Parathyroid adenoma (tissue), 2 donors: ENCODE measurements around the gene CREB3L2.
"Not testable (repeated sequence)": the region's sequence is repeated elsewhere in the genome, so short reads cannot be mapped to it uniquely, and the experiment has no call there.

ENCODE experiments used
- H2AFZ ChIP-seq: fragments of 300-600 bp; sonication (generic); one replicate; pipeline ENCODE4 v1.7.0; 2017; ENCODE audit warnings: antibody characterized with exemption, mild to moderate bottlenecking
- H3K27ac ChIP-seq: fragments of 300-600 bp; sonication (generic); one replicate; pipeline ENCODE4 v1.7.0; 2017
- H3K27me3 ChIP-seq: fragments of 300-600 bp; sonication (generic); one replicate; pipeline ENCODE4 v1.7.0; 2017; ENCODE audit warnings: low read length; ENCODE audit not compliant: control insufficient read depth, insufficient read depth
- H3K36me3 ChIP-seq: fragments of 300-600 bp; sonication (generic); one replicate; pipeline ENCODE4 v1.7.0; 2017; ENCODE audit warnings: low read length; ENCODE audit not compliant: control insufficient read depth, insufficient read depth
- H3K4me1 ChIP-seq: fragments of 300-600 bp; sonication (generic); one replicate; pipeline ENCODE4 v1.7.0; 2017; ENCODE audit warnings: control low read depth
- H3K4me2 ChIP-seq: fragments of 300-600 bp; sonication (generic); one replicate; pipeline ENCODE4 v1.7.0; 2017; ENCODE audit warnings: low read length
- H3K4me3 ChIP-seq: fragments of 300-600 bp; sonication (generic); one replicate; pipeline ENCODE4 v1.7.0; 2017; ENCODE audit warnings: low read depth, low read length
- H3K79me2 ChIP-seq: fragments of 300-600 bp; sonication (generic); one replicate; pipeline ENCODE4 v1.7.0; 2017; ENCODE audit warnings: control low read depth
- H3K9ac ChIP-seq: fragments of 300-600 bp; sonication (generic); one replicate; pipeline ENCODE4 v1.7.0; 2017; ENCODE audit warnings: mild to moderate bottlenecking
- H3K9me3 ChIP-seq: fragments of 300-600 bp; sonication (generic); one replicate; pipeline ENCODE4 v1.7.0; 2017; ENCODE audit warnings: low read length; ENCODE audit not compliant: control insufficient read depth
- TF ChIP-seq, protein P1 (sequence below): fragments of 300-600 bp; sonication (generic); IDR thresholded peaks from one replicate; pipeline ENCODE4 v1.7.0; 2017; ENCODE audit warnings: antibody characterized with exemption, mild to moderate bottlenecking
- donor health status: primary hyperparathyroidism.

The CREB3L2 gene

GRCh38 chr7:137932881-137933269 lies 69.0 kb downstream of the CREB3L2 start:
- Histone ChIP-seq H3K4me1 (peaks cover 31% of the 10 kb centered on the region), H3K27ac (peak overlapping the region; percentile 58), H3K9me3 (no peaks in the 10 kb centered on the region), H3K9ac (no peak overlapping the region), H3K4me2 (peak overlapping the region; percentile 34), H2AFZ (no peak overlapping the region), H3K79me2 (peaks cover 44% of the 10 kb centered on the region), H3K27me3 (no peaks in the 10 kb centered on the region), H3K36me3 (no peaks in the 10 kb centered on the region), H3K4me3 (no peak overlapping the region)
- TF ChIP-seq, protein P1, sequence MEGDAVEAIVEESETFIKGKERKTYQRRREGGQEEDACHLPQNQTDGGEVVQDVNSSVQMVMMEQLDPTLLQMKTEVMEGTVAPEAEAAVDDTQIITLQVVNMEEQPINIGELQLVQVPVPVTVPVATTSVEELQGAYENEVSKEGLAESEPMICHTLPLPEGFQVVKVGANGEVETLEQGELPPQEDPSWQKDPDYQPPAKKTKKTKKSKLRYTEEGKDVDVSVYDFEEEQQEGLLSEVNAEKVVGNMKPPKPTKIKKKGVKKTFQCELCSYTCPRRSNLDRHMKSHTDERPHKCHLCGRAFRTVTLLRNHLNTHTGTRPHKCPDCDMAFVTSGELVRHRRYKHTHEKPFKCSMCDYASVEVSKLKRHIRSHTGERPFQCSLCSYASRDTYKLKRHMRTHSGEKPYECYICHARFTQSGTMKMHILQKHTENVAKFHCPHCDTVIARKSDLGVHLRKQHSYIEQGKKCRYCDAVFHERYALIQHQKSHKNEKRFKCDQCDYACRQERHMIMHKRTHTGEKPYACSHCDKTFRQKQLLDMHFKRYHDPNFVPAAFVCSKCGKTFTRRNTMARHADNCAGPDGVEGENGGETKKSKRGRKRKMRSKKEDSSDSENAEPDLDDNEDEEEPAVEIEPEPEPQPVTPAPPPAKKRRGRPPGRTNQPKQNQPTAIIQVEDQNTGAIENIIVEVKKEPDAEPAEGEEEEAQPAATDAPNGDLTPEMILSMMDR, result no peak

DNA sequence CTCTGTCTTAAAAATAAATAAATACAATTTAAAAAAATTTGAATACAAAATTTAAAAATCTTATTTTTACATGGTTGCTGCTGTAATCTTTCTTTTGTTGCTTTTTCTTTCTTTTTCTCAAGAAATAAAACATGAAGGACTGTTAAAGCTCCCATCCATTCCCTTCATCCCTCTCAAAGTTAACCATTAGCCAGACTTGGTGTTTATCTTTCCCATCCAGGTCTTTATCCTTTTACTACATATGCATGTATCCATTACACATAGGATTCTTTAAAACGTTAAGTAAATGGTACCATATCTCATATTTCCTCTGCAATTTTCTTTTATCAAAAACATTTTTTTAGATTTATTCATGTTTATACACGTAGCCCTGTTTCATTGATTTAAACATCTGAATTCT lies 70.1 kb downstream of the CREB3L2 start:
- H2AFZ ChIP-seq, result no peak overlapping the region
- TF ChIP-seq, protein P1, result no peak
- peaks cover 30% of the 10 kb centered on the region for H3K4me1 ChIP-seq
- H3K9ac ChIP-seq, result no peak overlapping the region
- H3K36me3 ChIP-seq, result no peaks in the 10 kb centered on the region
- no peaks in the 10 kb centered on the region for H3K27me3 ChIP-seq
- H3K27ac ChIP-seq, result no peak overlapping the region
- H3K79me2 ChIP-seq, result peaks cover 44% of the 10 kb centered on the region
- H3K4me2 ChIP-seq, result no peak overlapping the region
- no peak overlapping the region for H3K4me3 ChIP-seq
- no peaks in the 10 kb centered on the region for H3K9me3 ChIP-seq

DNA sequence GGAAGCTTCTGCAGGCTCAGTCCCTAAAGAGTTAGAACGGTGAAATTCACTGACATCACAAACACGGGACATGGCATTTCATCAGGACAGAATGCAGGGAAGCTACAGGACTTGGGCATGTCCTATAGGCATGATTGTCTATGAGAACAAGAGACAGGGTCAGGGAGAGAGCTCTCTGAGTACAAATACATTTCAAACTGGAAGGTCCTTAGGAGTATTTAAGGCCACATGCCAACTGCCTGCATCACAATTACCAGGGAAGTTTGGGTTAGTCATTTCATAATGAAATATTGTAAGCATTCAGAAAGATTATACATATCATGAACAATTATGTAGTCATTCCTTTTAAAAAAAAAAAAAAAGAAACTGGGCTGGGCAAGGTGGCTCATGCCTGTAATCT lies 71.3 kb downstream of the CREB3L2 start:
- H3K36me3 ChIP-seq, result no peaks in the 10 kb centered on the region
- H3K9ac ChIP-seq, result no peak overlapping the region
- no peak overlapping the region for H3K4me2 ChIP-seq
- no peak overlapping the region for H2AFZ ChIP-seq
- no peaks in the 10 kb centered on the region for H3K27me3 ChIP-seq
- TF ChIP-seq, protein P1, result no peak
- peaks cover 20% of the 10 kb centered on the region for H3K4me1 ChIP-seq
- no peaks in the 10 kb centered on the region for H3K9me3 ChIP-seq
- H3K27ac ChIP-seq, result no peak overlapping the region
- H3K79me2 ChIP-seq, result peaks cover 53% of the 10 kb centered on the region
- H3K4me3 ChIP-seq, result no peak overlapping the region

- peaks cover 11% of the 10 kb centered on the region for H3K4me1 ChIP-seq
- no peaks in the 10 kb centered on the region for H3K36me3 ChIP-seq
- H2AFZ ChIP-seq, result no peak overlapping the region
- no peak overlapping the region for H3K27ac ChIP-seq
- no peaks in the 10 kb centered on the region for H3K9me3 ChIP-seq
- no peak overlapping the region for H3K9ac ChIP-seq
- H3K4me3 ChIP-seq, result no peak overlapping the region
- no peaks in the 10 kb centered on the region for H3K27me3 ChIP-seq
- H3K4me2 ChIP-seq, result no peak overlapping the region
- H3K79me2 ChIP-seq, result peaks cover 51% of the 10 kb centered on the region
- TF ChIP-seq, protein P1, result no peak
Measured at GRCh38 chr7:137928626-137929025, 73.3 kb downstream of the CREB3L2 start.

DNA sequence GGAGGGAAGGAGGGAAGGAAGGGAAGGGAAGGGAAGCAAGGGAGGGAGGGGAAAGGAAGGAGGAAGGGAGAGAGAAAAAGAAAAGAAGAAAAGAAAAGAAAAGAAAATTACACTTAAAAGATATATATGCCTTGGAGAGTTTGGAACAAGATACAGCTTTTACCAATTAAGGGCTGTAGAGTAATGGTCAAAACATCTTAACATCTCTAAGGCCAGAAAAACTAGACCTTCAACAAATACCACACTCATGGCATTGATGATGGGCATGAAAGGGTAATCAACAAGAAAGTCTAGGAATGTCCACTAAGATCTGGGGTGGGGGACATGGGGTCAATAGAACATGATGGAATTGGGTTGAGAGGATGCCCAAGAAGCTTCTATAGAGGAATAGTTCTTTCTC lies 74.5 kb downstream of the CREB3L2 start:
- no peak overlapping the region for H3K4me2 ChIP-seq
- H3K9me3 ChIP-seq, result no peaks in the 10 kb centered on the region
- H3K4me1 ChIP-seq, result no peaks in the 10 kb centered on the region
- no peak overlapping the region for H3K27ac ChIP-seq
- H2AFZ ChIP-seq, result no peak overlapping the region
- peaks cover 49% of the 10 kb centered on the region for H3K79me2 ChIP-seq
- H3K27me3 ChIP-seq, result no peaks in the 10 kb centered on the region
- no peak overlapping the region for H3K9ac ChIP-seq
- TF ChIP-seq, protein P1, result no peak
- no peaks in the 10 kb centered on the region for H3K36me3 ChIP-seq
- no peak overlapping the region for H3K4me3 ChIP-seq

DNA sequence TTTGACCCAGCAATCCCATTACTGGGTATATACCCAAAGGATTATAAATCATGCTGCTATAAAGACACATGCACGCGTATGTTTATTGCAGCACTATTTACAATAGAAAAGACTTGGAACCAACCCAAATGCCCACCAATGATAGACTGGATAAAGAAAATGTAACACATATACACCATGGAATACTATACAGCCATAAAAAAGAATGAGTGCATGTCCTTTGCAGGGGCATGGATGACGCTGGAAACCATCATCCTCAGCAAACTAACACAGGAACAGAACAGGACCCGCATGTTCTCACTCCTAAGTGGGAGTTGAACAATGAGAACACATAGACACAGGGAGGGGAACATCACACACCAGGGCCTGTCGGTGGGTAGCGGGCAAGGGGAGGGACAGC lies 75.7 kb downstream of the CREB3L2 start:
- H2AFZ ChIP-seq, H3K4me3 ChIP-seq, H3K9ac ChIP-seq, H3K27ac ChIP-seq, H3K27me3 ChIP-seq, H3K4me1 ChIP-seq, H3K9me3 ChIP-seq, H3K4me2 ChIP-seq, H3K36me3 ChIP-seq: not testable (repeated sequence)
- H3K79me2 ChIP-seq, result peaks cover 49% of the 10 kb centered on the region
